Liver (tissue), 9 donors: ENCODE results near the gene DHRS7. TPM values are rescaled to one million over a fixed set of nuclear protein-coding genes. Genes with fewer than 3 reads are reported as not detected.

Source experiments
- DNase-seq: peaks from one replicate; pipeline ENCODE4 v3.0.0-alpha.2; 2017; ENCODE audit warnings: low spot score
- H3K27ac ChIP-seq, 2 donors: one replicate each; pipeline ENCODE4 v1.7.0; 2013; ENCODE audit warnings: inconsistent platforms in 2 of 2, low read length in 2 of 2, control low read depth in 1 of 2, low read depth in 1 of 2, mild to moderate bottlenecking in 1 of 2
- H3K27me3 ChIP-seq, 4 donors: one replicate each; pipeline versions ENCODE4 v1.6.1 to v1.7.0; 2013; ENCODE audit warnings: low read length in 3 of 4, inconsistent platforms in 1 of 4, mild to moderate bottlenecking in 1 of 4, moderate library complexity in 1 of 4; ENCODE audit not compliant: control insufficient read depth in 4 of 4, insufficient read depth in 4 of 4
- H3K36me3 ChIP-seq, 4 donors: one replicate each; pipeline versions ENCODE4 v1.6.1 to v1.7.0; 2013; ENCODE audit warnings: low read length in 3 of 4, mild to moderate bottlenecking in 3 of 4, low read depth in 1 of 4, moderate library complexity in 1 of 4; ENCODE audit not compliant: control insufficient read depth in 4 of 4, insufficient read depth in 3 of 4
- H3K4me1 ChIP-seq, 4 donors: one replicate each; pipeline versions ENCODE4 v1.6.1 to v1.7.0; 2013; ENCODE audit warnings: low read length in 3 of 4, mild to moderate bottlenecking in 3 of 4, moderate library complexity in 1 of 4; ENCODE audit not compliant: control insufficient read depth in 4 of 4, insufficient read depth in 4 of 4
- H3K4me3 ChIP-seq, 3 donors: one replicate each; pipeline versions ENCODE4 v1.6.1 to v1.7.0; 2013; ENCODE audit warnings: low read length in 3 of 3, control low read depth in 1 of 3, low read depth in 1 of 3, mild to moderate bottlenecking in 1 of 3
- H3K9ac ChIP-seq, 2 donors: one replicate each; pipeline ENCODE4 v1.7.0; 2013; ENCODE audit warnings: low read length in 2 of 2, mild to moderate bottlenecking in 2 of 2, moderate library complexity in 2 of 2, control low read depth in 1 of 2, low read depth in 1 of 2
- H3K9me3 ChIP-seq, 4 donors: one replicate each; pipeline versions ENCODE4 v1.6.1 to v1.7.0; 2013; ENCODE audit warnings: low read length in 3 of 4; ENCODE audit not compliant: control insufficient read depth in 4 of 4
- ATF3 ChIP-seq: IDR thresholded peaks from 2 replicates; pipeline ENCODE4 v1.6.1; 2016; ENCODE audit warnings: antibody characterized with exemption
- CTCF ChIP-seq: fragments of 150-350 bp; IDR thresholded peaks from 2 replicates; pipeline ENCODE4 v1.5.1; 2017; ENCODE audit warnings: improper control_type of control experiment, low read depth, low read length; ENCODE audit not compliant: missing input control
- EGR1 ChIP-seq, 2 donors: IDR thresholded peaks; 2 replicates each; pipeline ENCODE4 v1.6.1; 2016 to 2018; ENCODE audit warnings: antibody characterized with exemption in 2 of 2, low read depth in 2 of 2
- FOXA1 ChIP-seq: IDR thresholded peaks from 2 replicates; pipeline ENCODE4 v1.6.1; 2016; ENCODE audit warnings: antibody characterized with exemption
- FOXA2 ChIP-seq: IDR thresholded peaks from 2 replicates; pipeline ENCODE4 v1.6.1; 2016; ENCODE audit warnings: antibody characterized with exemption
- GABPA ChIP-seq, 2 donors: IDR thresholded peaks in 1 of 2; conservative IDR thresholded peaks in 1 of 2; 2 replicates each; pipeline ENCODE4 v1.6.1; 2016; ENCODE audit warnings: antibody characterized with exemption in 2 of 2, mild to moderate bottlenecking in 1 of 2, moderate library complexity in 1 of 2
- HNF4A ChIP-seq, 2 donors: conservative IDR thresholded peaks; 2 replicates each; pipeline ENCODE4 v1.6.1; 2016; ENCODE audit warnings: antibody characterized with exemption in 2 of 2, mild to moderate bottlenecking in 2 of 2
- MAX ChIP-seq: IDR thresholded peaks from 2 replicates; pipeline ENCODE4 v1.6.1; 2016; ENCODE audit warnings: antibody characterized with exemption
- NR2F2 ChIP-seq: IDR thresholded peaks from 2 replicates; pipeline ENCODE4 v1.6.1; 2016; ENCODE audit warnings: antibody characterized with exemption
- RAD21 ChIP-seq, 2 donors: IDR thresholded peaks; 2 replicates each; pipeline ENCODE4 v1.6.1; 2016; ENCODE audit warnings: antibody characterized with exemption in 2 of 2, mild to moderate bottlenecking in 2 of 2
- REST ChIP-seq: IDR thresholded peaks from 2 replicates; pipeline ENCODE4 v1.6.1; 2016; ENCODE audit warnings: antibody characterized with exemption, mild to moderate bottlenecking
- SP1 ChIP-seq: IDR thresholded peaks from 2 replicates; pipeline ENCODE4 v1.6.1; 2018; ENCODE audit warnings: antibody characterized with exemption, mild to moderate bottlenecking
- TAF1 ChIP-seq: conservative IDR thresholded peaks from 2 replicates; pipeline ENCODE4 v1.6.1; 2016; ENCODE audit warnings: antibody characterized with exemption, mild to moderate bottlenecking
- YY1 ChIP-seq: IDR thresholded peaks from 2 replicates; pipeline ENCODE4 v1.6.1; 2016; ENCODE audit warnings: antibody characterized with exemption, mild to moderate bottlenecking
- ZBTB33 ChIP-seq: IDR thresholded peaks from 2 replicates; pipeline ENCODE4 v1.6.1; 2016; ENCODE audit warnings: antibody characterized with exemption
- WGBS: extraction: QIAGEN DNeasy Blood & Tissue Kit; methylation state at CpG from one replicate; pipeline ENCODE4 v1.1.7; 2013; 5-methylcytosine and 5-hydroxymethylcytosine counted together
- polyA plus RNA-seq, 2 donors: library from polyadenylated mRNA; stranded (reverse) in 1 of 2; unstranded in 1 of 2; fragments of 200-250 nt in 1 of 2; fragments of >200 nt in 1 of 2; fragmentation: Nextera tagmentation in 1 of 2; extraction: Ambion mirVana in 1 of 2; gene quantifications; one replicate each; pipeline versions ENCODE4 v1.2.1 to v1.2.3, GENCODE V29; 2013 to 2015
- total RNA-seq, 2 donors: library from RNA; depleted of rRNA; stranded (reverse); fragments of >200 nt; gene quantifications; one replicate each; pipeline ENCODE4 v1.2.3, GENCODE V29; 2014
- donor health status: healthy.
- donor health status: healthy.
- donor health status: healthy.
- donor health status: healthy.
- donor health status: healthy.

DHRS7 gene
- total and polyA plus RNA-seq, 4 donors = 42.1 to 180 (median 80.3) TPM

GRCh38 chr14:60197629-60198303, 32.6 kb upstream of the DHRS7 start:
- no peaks in the 10 kb centered on the region for H3K9me3 ChIP-seq
- no peak overlapping the region for H3K4me3 ChIP-seq
- no peaks in the 10 kb centered on the region for H3K36me3 ChIP-seq
- no peaks in the 10 kb centered on the region for H3K27me3 ChIP-seq
- TF ChIP-seq TAF1 = no peak
- TF ChIP-seq EGR1 (IDR thresholded peaks at IDR 0.05; ENCODE audit: low read depth in 2 of 2) = no peak
- no peak for TF ChIP-seq HNF4A (conservative IDR thresholded peaks at IDR 0.05)
- TF ChIP-seq ATF3 = no peak
- no peak for TF ChIP-seq YY1
- TF ChIP-seq FOXA1 = no peak
- no peak for TF ChIP-seq REST
- TF ChIP-seq GABPA (IDR thresholded peaks at IDR 0.05 in 1 of 2, conservative IDR thresholded peaks at IDR 0.05 in 1 of 2) = no peak
- TF ChIP-seq RAD21 (IDR thresholded peaks at IDR 0.05) = no peak
- no peak for TF ChIP-seq NR2F2
- TF ChIP-seq FOXA2 = no peak
- no peak for TF ChIP-seq ZBTB33
- H3K27ac ChIP-seq = no peak overlapping the region
- DNase-seq = no peak
- 80% methylated on average over 1 of the region's 1 CpG for WGBS
- H3K9ac ChIP-seq = no peak overlapping the region
- no peaks in the 10 kb centered on the region for H3K4me1 ChIP-seq

GRCh38 chr14:60196291-60196690, 31.1 kb upstream of the DHRS7 start:
- TF ChIP-seq ZBTB33 = no peak
- no peak for TF ChIP-seq RAD21 (IDR thresholded peaks at IDR 0.05)
- no peak for TF ChIP-seq SP1
- no peak for TF ChIP-seq FOXA2
- no peak for TF ChIP-seq CTCF
- TF ChIP-seq YY1 = no peak
- TF ChIP-seq MAX = no peak
- TF ChIP-seq HNF4A (conservative IDR thresholded peaks at IDR 0.05) = no peak
- TF ChIP-seq NR2F2 = no peak
- no peak for TF ChIP-seq REST
- 57% methylated on average over 2 of the region's 2 CpGs for WGBS
- DNase-seq = no peak

More at GRCh38 chr14:60196291-60196690, 31.1 kb upstream of the DHRS7 start:
- no peaks in the 10 kb centered on the region for H3K9me3 ChIP-seq
- H3K4me1 ChIP-seq = no peaks in the 10 kb centered on the region
- H3K36me3 ChIP-seq = no peaks in the 10 kb centered on the region
- no peak overlapping the region for H3K27ac ChIP-seq
- H3K4me3 ChIP-seq = no peak overlapping the region
- H3K27me3 ChIP-seq = no peaks in the 10 kb centered on the region
- H3K9ac ChIP-seq = no peak overlapping the region
